Naive thymus-derived CD8-positive, alpha-beta T cell (primary cell): Measurements from ENCODE around the gene MEAK7. TPM values are rescaled to one million over a fixed set of nuclear protein-coding genes. Genes with fewer than 3 reads are reported as not detected.

Experiments used
- ATAC-seq, 2 donors: fragments of 150-1000 bp; cut with Tn5 transposase in 1 of 2; sonication (Bioruptor Pico), chemical (Tn5 transposase) in 1 of 2; 1 replicate in 1 of 2; 2 replicates in 1 of 2; pipeline ENCODE4 v1.10.0; 2021; ENCODE audit warnings: mild to moderate bottlenecking in 2 of 2, moderate library complexity in 2 of 2
- POLR2A ChIA-PET: fragments of 350-600 bp; sonication (Branson Sonifier 250); formaldehyde crosslinking; loops from one replicate; lab custom pipeline; 2021; ENCODE audit warnings: antibody characterized with exemption; lab: Charles Lee
- DNase-seq, 10 donors: peaks; one replicate each; pipeline versions ENCODE4 v3.0.0 to v3.0.0-alpha.2; 2020 to 2022
- H3K27ac Mint-ChIP-seq, 10 donors: one replicate each; pipeline ENCODE4 v1.8.0; 2020 to 2022; ENCODE audit warnings: mild to moderate bottlenecking in 10 of 10, mixed read lengths in 10 of 10, moderate library complexity in 4 of 10, inconsistent platforms in 1 of 10
- H3K27me3 Mint-ChIP-seq, 5 donors: one replicate each; pipeline ENCODE4 v1.8.0; 2021 to 2022; ENCODE audit warnings: mixed read lengths in 5 of 5
- H3K36me3 Mint-ChIP-seq, 3 donors: one replicate each; pipeline ENCODE4 v1.8.0; 2020 to 2022; ENCODE audit warnings: mixed read lengths in 3 of 3, mild to moderate bottlenecking in 2 of 3, inconsistent platforms in 1 of 3
- H3K4me1 Mint-ChIP-seq, 4 donors: one replicate each; pipeline ENCODE4 v1.8.0; 2021 to 2022; ENCODE audit warnings: mixed read lengths in 4 of 4
- H3K4me3 Mint-ChIP-seq, 10 donors: one replicate each; pipeline ENCODE4 v1.8.0; 2020 to 2022; ENCODE audit warnings: mild to moderate bottlenecking in 10 of 10, mixed read lengths in 10 of 10, moderate library complexity in 6 of 10, inconsistent platforms in 1 of 10
- H3K9me3 Mint-ChIP-seq, 9 donors: one replicate each; pipeline ENCODE4 v1.8.0; 2020 to 2022; ENCODE audit warnings: mixed read lengths in 9 of 9, mild to moderate bottlenecking in 3 of 9, inconsistent platforms in 1 of 9, moderate library complexity in 1 of 9
- polyA plus RNA-seq, 3 donors: library from polyadenylated mRNA; unstranded; fragments of 300-500 nt; fragmentation: Illumina TruSeq; gene quantifications; one replicate each; pipeline ENCODE4 v1.2.3, GENCODE V29; 2021
- total RNA-seq, 8 experiments: library from RNA in 2 of 8; stranded (reverse) in 2 of 8; gene quantifications; one replicate each; pipeline ENCODE4 v1.2.3 and lab custom pipeline; 2021 to 2026

The MEAK7 gene
- total and polyA plus RNA-seq, 5 experiments from 2014 or later: 3.7 to 8.9 (median 6.7) TPM

GRCh38 chr16:84458606-84459532, 45.6 kb downstream of the MEAK7 start:
- H3K4me1 Mint-ChIP-seq: peaks cover 0 to 7% (median 3%) of the 10 kb centered on the region in 4 donors
- peak in 1 of 10 donors; percentile 49 for DNase-seq
- H3K27ac Mint-ChIP-seq: no peak overlapping the region
- H3K36me3 Mint-ChIP-seq: peaks cover 0 to 2% (median 0%) of the 10 kb centered on the region in 3 donors
- H3K27me3 Mint-ChIP-seq: no peaks in the 10 kb centered on the region
- POLR2A ChIA-PET: no interaction called here
- H3K4me3 Mint-ChIP-seq: no peak overlapping the region
- ATAC-seq: no peak
- peaks cover 0 to 4% (median 0%) of the 10 kb centered on the region in 9 donors for H3K9me3 Mint-ChIP-seq

- peaks cover 0 to 3% (median 0%) of the 10 kb centered on the region in 5 donors for H3K27me3 Mint-ChIP-seq
- no peaks in the 10 kb centered on the region for H3K36me3 Mint-ChIP-seq
- peaks cover 0 to 4% (median 0%) of the 10 kb centered on the region in 9 donors for H3K9me3 Mint-ChIP-seq
- no peaks in the 10 kb centered on the region for H3K4me1 Mint-ChIP-seq
- ATAC-seq (no peak), DNase-seq (peak in 1 of 10 donors; percentile 45)
- no peak overlapping the region for H3K4me3 Mint-ChIP-seq
- H3K27ac Mint-ChIP-seq: peak overlapping the region in 1 of 10 donors; percentile 19
- POLR2A ChIA-PET: no interaction called here
Observed at GRCh38 chr16:84455031-84455430, 49.4 kb downstream of the MEAK7 start.

Other genes with a start within 250 kb of the MEAK7 start
- not detected for gene WFDC1, start 209.8 kb downstream of the MEAK7 start, total RNA-seq
- gene WFDC1, start 209.8 kb downstream of the MEAK7 start, polyA plus RNA-seq: not detected
- gene ATP2C2, start 136.1 kb downstream of the MEAK7 start, total RNA-seq: not detected
- not detected for gene ATP2C2, start 136.1 kb downstream of the MEAK7 start, polyA plus RNA-seq
- 100 to 1,000 TPM in 1 of 2 experiments, 10 to 100 TPM in 1; 99.1 to 101 TPM for gene COTL1, start 113.4 kb upstream of the MEAK7 start, total RNA-seq
- gene COTL1, start 113.4 kb upstream of the MEAK7 start, polyA plus RNA-seq: 100 to 1,000 TPM; 341 to 512 (median 425) TPM
- gene KLHL36, start 143.9 kb upstream of the MEAK7 start, total RNA-seq: 100 to 1,000 TPM; 151 to 157 TPM
- 10 to 100 TPM; 27.4 to 50.3 (median 32.0) TPM for gene KLHL36, start 143.9 kb upstream of the MEAK7 start, polyA plus RNA-seq
- gene USP10, start 195.3 kb upstream of the MEAK7 start, total RNA-seq: 10 to 100 TPM; 79.5 to 87.3 TPM
- gene USP10, start 195.3 kb upstream of the MEAK7 start, polyA plus RNA-seq: 10 to 100 TPM; 61.3 to 89.8 (median 80.7) TPM